H9 (cell line): ENCODE results near the gene LDLRAD4. TPM values are rescaled to one million over a fixed set of nuclear protein-coding genes. Genes with fewer than 3 reads are reported as not detected.
A peak's percentile ranks its signal among the peaks of the same experiment; 100 is the strongest.

ENCODE experiments used
- DNase-seq: peaks from one replicate; pipeline ENCODE4 v3.0.0-alpha.2; 2017
- H2AFZ ChIP-seq: one replicate; pipeline ENCODE4 v1.6.1; 2013; ENCODE audit warnings: mild to moderate bottlenecking, low read length, control low read depth, moderate library complexity
- H2AK5ac ChIP-seq: 2 replicates; pipeline ENCODE4 v1.6.1; 2013; ENCODE audit warnings: low read length, control low read depth, mixed read lengths; ENCODE audit not compliant: insufficient read length
- H2BK120ac ChIP-seq: one replicate; pipeline ENCODE4 v1.6.1; 2013; ENCODE audit warnings: low read depth, mild to moderate bottlenecking, low read length, control low read depth, inconsistent platforms; ENCODE audit not compliant: poor library complexity, severe bottlenecking
- H2BK12ac ChIP-seq: 2 replicates; pipeline ENCODE4 v1.6.1; 2013; ENCODE audit warnings: low read length, control low read depth, mixed read lengths, low read depth; ENCODE audit not compliant: insufficient read length
- H2BK15ac ChIP-seq: 2 replicates; pipeline ENCODE4 v1.6.1; 2013; ENCODE audit warnings: low read depth, low read length, control low read depth
- H2BK20ac ChIP-seq: one replicate; pipeline ENCODE4 v1.6.1; 2013; ENCODE audit warnings: low read depth, mild to moderate bottlenecking, low read length, control low read depth, inconsistent platforms; ENCODE audit not compliant: poor library complexity, severe bottlenecking
- H2BK5ac ChIP-seq: 2 replicates; pipeline ENCODE4 v1.6.1; 2013; ENCODE audit warnings: low read length, control low read depth, mixed read lengths; ENCODE audit not compliant: insufficient read length
- H3K14ac ChIP-seq: 2 replicates; pipeline ENCODE4 v1.6.1; 2013; ENCODE audit warnings: low read length, control low read depth; ENCODE audit not compliant: insufficient read depth
- H3K18ac ChIP-seq: 2 replicates; pipeline ENCODE4 v1.6.1; 2013; ENCODE audit warnings: low read depth, mild to moderate bottlenecking, mixed read lengths, low read length, control low read depth; ENCODE audit not compliant: insufficient read length
- H3K23ac ChIP-seq: 2 replicates; pipeline ENCODE4 v1.6.1; 2013; ENCODE audit warnings: low read length, control low read depth, mixed read lengths, low read depth; ENCODE audit not compliant: insufficient read length
- H3K23me2 ChIP-seq: 2 replicates; pipeline ENCODE4 v1.6.1; 2013; ENCODE audit warnings: low read depth, mild to moderate bottlenecking, mixed read lengths, low read length, control low read depth; ENCODE audit not compliant: insufficient read length, poor library complexity, severe bottlenecking
- H3K27ac ChIP-seq: 2 replicates; pipeline ENCODE4 v1.5.1; 2013; ENCODE audit warnings: low read length, control low read depth, mixed read lengths, low read depth; ENCODE audit not compliant: insufficient read length
- H3K27me3 ChIP-seq: 2 replicates; pipeline ENCODE4 v1.6.1; 2013; ENCODE audit warnings: low read length, control low read depth, inconsistent platforms; ENCODE audit not compliant: insufficient read depth
- H3K4ac ChIP-seq: 2 replicates; pipeline ENCODE4 v1.6.1; 2013; ENCODE audit warnings: low read depth, mild to moderate bottlenecking, control low read depth, inconsistent platforms, low read length, moderate library complexity
- H3K4me1 ChIP-seq: 2 replicates; pipeline ENCODE4 v1.6.1; 2013; ENCODE audit warnings: low read length, control low read depth, inconsistent platforms; ENCODE audit not compliant: insufficient read depth
- H3K4me2 ChIP-seq: 2 replicates; pipeline ENCODE4 v1.6.1; 2013; ENCODE audit warnings: low read length, control low read depth, mixed read lengths; ENCODE audit not compliant: insufficient read length, insufficient read depth
- H3K56ac ChIP-seq: 2 replicates; pipeline ENCODE4 v1.6.1; 2013; ENCODE audit warnings: low read depth, mild to moderate bottlenecking, mixed read lengths, low read length, control low read depth; ENCODE audit not compliant: insufficient read length
- H3K79me1 ChIP-seq: 2 replicates; pipeline ENCODE4 v1.6.1; 2013; ENCODE audit warnings: low read depth, mild to moderate bottlenecking, moderate library complexity, low read length, control low read depth, inconsistent platforms; ENCODE audit not compliant: insufficient read depth, poor library complexity, severe bottlenecking
- H3K79me2 ChIP-seq: 2 replicates; pipeline ENCODE4 v1.6.1; 2013; ENCODE audit warnings: low read length, control low read depth, inconsistent platforms; ENCODE audit not compliant: insufficient read depth
- H3K9ac ChIP-seq: 2 replicates; pipeline ENCODE4 v1.6.1; 2013; ENCODE audit warnings: low read length, control low read depth, mixed read lengths; ENCODE audit not compliant: insufficient read length; ENCODE audit errors: extremely low read depth
- H3K9me3 ChIP-seq: one replicate; pipeline ENCODE4 v1.6.1; 2013; ENCODE audit warnings: low read depth, low read length, inconsistent platforms; ENCODE audit not compliant: control insufficient read depth
- H3T11ph ChIP-seq: one replicate; pipeline ENCODE4 v1.6.1; 2013; ENCODE audit warnings: mild to moderate bottlenecking, low read length, control low read depth, inconsistent platforms
- H4K20me1 ChIP-seq: one replicate; pipeline ENCODE4 v1.6.1; 2013; ENCODE audit not compliant: control insufficient read depth, insufficient read length, insufficient read depth
- H4K5ac ChIP-seq: 2 replicates; pipeline ENCODE4 v1.6.1; 2013; ENCODE audit warnings: low read depth, mild to moderate bottlenecking, mixed read lengths, low read length, control low read depth; ENCODE audit not compliant: insufficient read length
- H4K8ac ChIP-seq: replicated peaks from 2 replicates; pipeline ENCODE4 v1.6.1; 2013; ENCODE audit warnings: low read length, control low read depth, mixed read lengths, low read depth; ENCODE audit not compliant: insufficient read length
- H4K91ac ChIP-seq: 2 replicates; pipeline ENCODE4 v1.6.1; 2013; ENCODE audit warnings: low read depth, mild to moderate bottlenecking, moderate library complexity, mixed read lengths, low read length, control low read depth; ENCODE audit not compliant: insufficient read length
- H3K27ac Mint-ChIP-seq, 3 experiments: 2 replicates in 2 of 3; 3 replicates in 1 of 3; pipeline ENCODE4 v1.8.0; 2020 to 2021; ENCODE audit warnings: mixed read lengths in 3 of 3, mild to moderate bottlenecking in 1 of 3, moderate library complexity in 1 of 3
- H3K27me3 Mint-ChIP-seq: 2 replicates; pipeline ENCODE4 v1.8.0; 2021; ENCODE audit warnings: low read depth, mild to moderate bottlenecking, moderate library complexity, mixed read lengths
- H3K36me3 Mint-ChIP-seq, 3 experiments: 2 replicates in 2 of 3; 3 replicates in 1 of 3; pipeline ENCODE4 v1.8.0; 2020 to 2021; ENCODE audit warnings: low read depth in 3 of 3, mixed read lengths in 3 of 3; ENCODE audit not compliant: insufficient read depth in 1 of 3
- H3K4me1 Mint-ChIP-seq, 2 experiments: 2 replicates each; pipeline ENCODE4 v1.8.0; 2020; ENCODE audit warnings: mixed read lengths in 2 of 2
- H3K4me3 Mint-ChIP-seq, 2 experiments: 2 replicates in 1 of 2; 3 replicates in 1 of 2; pipeline ENCODE4 v1.8.0; 2020 to 2021; ENCODE audit warnings: mild to moderate bottlenecking in 2 of 2, mixed read lengths in 2 of 2, moderate library complexity in 1 of 2
- H3K9me3 Mint-ChIP-seq, 2 experiments: 2 replicates in 1 of 2; 3 replicates in 1 of 2; pipeline ENCODE4 v1.8.0; 2020; ENCODE audit warnings: mild to moderate bottlenecking in 2 of 2, mixed read lengths in 2 of 2, moderate library complexity in 1 of 2
- WGBS: extraction: QIAGEN DNeasy Blood & Tissue Kit; methylation state at CpG from one replicate; pipeline ENCODE4 v1.1.7; 2013; ENCODE audit warnings: missing lambda C conversion rate, low lambda C conversion rate, mixed read lengths; ENCODE audit not compliant: insufficient read length; ENCODE audit errors: extremely low coverage; 5-methylcytosine and 5-hydroxymethylcytosine counted together
- total RNA-seq: library from RNA; stranded (reverse); gene quantifications from 2 replicates; pipeline ENCODE4 v1.2.1, GENCODE V29; 2021
- TF ChIP-seq, protein P1 (sequence below): fragments of 200-600 bp; sonication (generic); conservative IDR thresholded peaks from 3 replicates; pipeline ENCODE4 v1.8.0; 2021; ENCODE audit warnings: antibody characterized with exemption, mild to moderate bottlenecking

LDLRAD4 gene
- total RNA-seq, 1 experiment from 2014 or later = 3.9 TPM

DNA sequence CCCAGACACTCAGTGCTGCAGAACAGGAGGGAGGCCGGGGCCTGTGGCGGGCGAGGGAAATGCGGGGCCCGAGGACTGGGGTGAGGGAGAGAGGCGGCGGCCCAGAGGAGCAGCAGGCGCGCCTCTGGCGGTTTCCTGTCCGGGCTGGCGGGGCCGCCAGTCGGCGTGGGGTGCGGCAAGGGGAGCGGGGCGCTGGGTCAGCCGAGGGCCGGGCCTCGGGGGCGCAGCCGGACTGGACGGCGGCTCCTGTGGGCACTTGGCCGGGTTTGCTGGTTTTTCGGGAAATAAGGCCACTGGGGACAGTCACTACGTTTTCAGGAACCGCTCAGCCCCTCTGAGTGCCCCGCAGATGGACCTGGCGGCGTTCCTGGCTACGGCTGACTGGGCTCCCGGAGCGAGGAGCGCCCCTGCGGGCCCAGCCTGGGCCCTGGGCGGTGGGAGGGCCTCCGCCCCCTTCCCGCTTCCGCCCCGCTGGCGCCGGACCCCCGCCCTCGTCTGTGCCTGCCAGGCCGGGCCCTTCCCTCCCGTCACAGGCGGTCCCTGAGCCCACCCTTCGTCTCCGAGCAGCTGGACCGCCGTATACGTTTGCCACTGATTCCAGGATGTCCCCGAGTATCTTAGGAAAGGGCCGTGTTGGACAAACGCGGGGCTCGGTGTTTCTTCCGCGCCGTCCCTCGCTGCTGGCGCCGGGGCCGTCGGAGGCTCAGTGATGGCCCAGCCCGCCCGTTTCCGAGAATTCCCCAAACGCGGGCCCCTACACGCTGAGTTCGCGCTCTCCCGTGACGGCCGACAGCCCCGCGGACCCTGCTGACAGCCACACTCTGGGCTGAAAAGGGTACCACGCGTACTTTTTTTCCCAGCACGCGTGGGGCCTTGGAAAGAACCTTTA, 423.2 kb downstream of the LDLRAD4 start:
- H3K4me2 ChIP-seq = no peak overlapping the region
- no peak overlapping the region for H4K91ac ChIP-seq
- no peak overlapping the region for H3T11ph ChIP-seq
- H2AFZ ChIP-seq = no peak overlapping the region
- H3K18ac ChIP-seq = no peak overlapping the region
- peak; percentile 49 for DNase-seq
- H3K56ac ChIP-seq = no peak overlapping the region
- no peak overlapping the region for H2BK15ac ChIP-seq
- H3K4me1 ChIP-seq = no peaks in the 10 kb centered on the region
- no peaks in the 10 kb centered on the region for H3K27me3 ChIP-seq
- H2BK12ac ChIP-seq = no peak overlapping the region
- Mint-ChIP-seq H3K27me3 (no peaks in the 10 kb centered on the region), H3K36me3 (no peaks in the 10 kb centered on the region), H3K4me1 (no peaks in the 10 kb centered on the region), H3K9me3 (no peaks in the 10 kb centered on the region; a peak in 1 of 5 replicates), H3K27ac (no peak overlapping the region), H3K4me3 (no peak overlapping the region)
- H4K20me1 ChIP-seq = no peaks in the 10 kb centered on the region
- H3K27ac ChIP-seq = no peak overlapping the region
- H4K5ac ChIP-seq = no peak overlapping the region
- no peaks in the 10 kb centered on the region for H3K79me1 ChIP-seq
- TF ChIP-seq, protein P1, sequence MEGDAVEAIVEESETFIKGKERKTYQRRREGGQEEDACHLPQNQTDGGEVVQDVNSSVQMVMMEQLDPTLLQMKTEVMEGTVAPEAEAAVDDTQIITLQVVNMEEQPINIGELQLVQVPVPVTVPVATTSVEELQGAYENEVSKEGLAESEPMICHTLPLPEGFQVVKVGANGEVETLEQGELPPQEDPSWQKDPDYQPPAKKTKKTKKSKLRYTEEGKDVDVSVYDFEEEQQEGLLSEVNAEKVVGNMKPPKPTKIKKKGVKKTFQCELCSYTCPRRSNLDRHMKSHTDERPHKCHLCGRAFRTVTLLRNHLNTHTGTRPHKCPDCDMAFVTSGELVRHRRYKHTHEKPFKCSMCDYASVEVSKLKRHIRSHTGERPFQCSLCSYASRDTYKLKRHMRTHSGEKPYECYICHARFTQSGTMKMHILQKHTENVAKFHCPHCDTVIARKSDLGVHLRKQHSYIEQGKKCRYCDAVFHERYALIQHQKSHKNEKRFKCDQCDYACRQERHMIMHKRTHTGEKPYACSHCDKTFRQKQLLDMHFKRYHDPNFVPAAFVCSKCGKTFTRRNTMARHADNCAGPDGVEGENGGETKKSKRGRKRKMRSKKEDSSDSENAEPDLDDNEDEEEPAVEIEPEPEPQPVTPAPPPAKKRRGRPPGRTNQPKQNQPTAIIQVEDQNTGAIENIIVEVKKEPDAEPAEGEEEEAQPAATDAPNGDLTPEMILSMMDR = no peak
- H3K23me2 ChIP-seq = no peaks in the 10 kb centered on the region
- no peaks in the 10 kb centered on the region for H3K79me2 ChIP-seq
- H3K14ac ChIP-seq = no peak overlapping the region
- no peak overlapping the region for H3K23ac ChIP-seq
- no peak overlapping the region for H2BK20ac ChIP-seq
- H4K8ac ChIP-seq = no peak overlapping the region
- H3K9me3 ChIP-seq = no peaks in the 10 kb centered on the region
- no peak overlapping the region for H2BK5ac ChIP-seq
- no peak overlapping the region for H3K9ac ChIP-seq
- no peak overlapping the region for H3K4ac ChIP-seq
- no peak overlapping the region for H2BK120ac ChIP-seq
- H2AK5ac ChIP-seq = no peak overlapping the region
- no CpG with 5 or more reads among the region's 84 CpGs for WGBS
